ENCODE results near the gene CPN2. TPM values are rescaled to one million over a fixed set of nuclear protein-coding genes. Genes with fewer than 3 reads are reported as not detected.

The CPN2 gene
- total and polyA plus RNA-seq, 4 donors, result 20.4 to 196 (median 128) TPM

DNA sequence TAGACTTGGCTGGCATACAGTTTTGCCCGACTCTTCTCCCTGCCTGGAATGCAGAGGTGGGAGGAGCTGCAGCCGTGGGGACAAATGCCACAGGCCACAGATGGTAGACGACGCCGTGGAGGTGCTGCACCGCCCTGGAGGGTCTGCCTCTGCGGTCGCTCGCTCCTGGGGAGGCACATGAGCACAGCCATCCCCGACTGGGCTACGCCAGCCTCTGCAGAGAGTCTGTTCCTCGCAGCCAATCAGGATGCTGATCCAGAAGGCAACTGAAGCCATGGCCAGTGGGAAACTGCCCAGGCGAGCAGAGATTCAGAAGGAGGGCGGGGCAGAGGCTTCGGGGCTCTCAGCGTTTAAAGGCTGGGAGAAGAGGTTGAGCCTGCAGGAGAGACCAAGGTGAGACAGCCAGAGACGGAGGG, 30.3 kb upstream of the CPN2 start (continued):
- TF ChIP-seq, protein P1, sequence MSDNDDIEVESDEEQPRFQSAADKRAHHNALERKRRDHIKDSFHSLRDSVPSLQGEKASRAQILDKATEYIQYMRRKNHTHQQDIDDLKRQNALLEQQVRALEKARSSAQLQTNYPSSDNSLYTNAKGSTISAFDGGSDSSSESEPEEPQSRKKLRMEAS (IDR thresholded peaks at IDR 0.05), result no peak
- TF ChIP-seq GABPA (IDR thresholded peaks at IDR 0.05 in 1 of 2, conservative IDR thresholded peaks at IDR 0.05 in 1 of 2) (no peak), RXRA (IDR thresholded peaks at IDR 0.05) (no peak), NR2F2 (IDR thresholded peaks at IDR 0.05) (no peak), HNF4A (conservative IDR thresholded peaks at IDR 0.05) (no peak), EGR1 (IDR thresholded peaks at IDR 0.05; ENCODE audit: low read depth in 2 of 2) (no peak)
- TF ChIP-seq, protein P2, sequence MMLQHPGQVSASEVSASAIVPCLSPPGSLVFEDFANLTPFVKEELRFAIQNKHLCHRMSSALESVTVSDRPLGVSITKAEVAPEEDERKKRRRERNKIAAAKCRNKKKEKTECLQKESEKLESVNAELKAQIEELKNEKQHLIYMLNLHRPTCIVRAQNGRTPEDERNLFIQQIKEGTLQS (IDR thresholded peaks at IDR 0.05), result no peak

DNA sequence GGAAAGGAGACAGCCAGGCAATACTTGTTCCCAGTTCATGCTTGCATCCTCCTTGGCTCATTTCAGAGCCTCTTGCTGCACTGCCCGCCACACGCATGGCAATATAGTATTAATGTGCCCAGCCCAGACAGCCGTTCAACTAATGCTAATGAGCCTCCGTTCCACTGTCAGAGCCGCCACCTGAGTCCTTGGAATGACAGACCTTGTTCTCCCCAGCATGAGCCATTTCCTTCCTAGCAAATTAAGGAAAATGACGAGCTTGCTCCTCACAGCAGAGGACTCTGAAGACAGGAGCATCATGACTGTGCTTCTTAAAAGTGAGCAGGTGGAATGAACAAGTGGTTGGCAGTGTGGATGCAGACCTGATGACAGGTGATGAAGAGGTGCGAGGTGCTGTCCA, 29.2 kb upstream of the CPN2 start:
- no peaks in the 10 kb centered on the region for H3K36me3 ChIP-seq (ENCODE audit: control insufficient read depth in 4 of 4, insufficient read depth in 3 of 4, low read depth in 1 of 4, low read length in 3 of 4)
- H3K27me3 ChIP-seq (ENCODE audit: control insufficient read depth in 4 of 4, insufficient read depth in 4 of 4, low read length in 3 of 4), result peaks cover 0 to 2% (median 0%) of the 10 kb centered on the region in 4 donors
- 91% methylated on average over 7 of the region's 7 CpGs for WGBS
- no peaks in the 10 kb centered on the region for H3K4me1 ChIP-seq (ENCODE audit: control insufficient read depth in 4 of 4, insufficient read depth in 4 of 4, low read length in 3 of 4)
- no peak overlapping the region for H3K27ac ChIP-seq (ENCODE audit: low read depth in 1 of 2, low read length in 2 of 2)
- no peak overlapping the region for H3K9ac ChIP-seq (ENCODE audit: low read depth in 1 of 2, low read length in 2 of 2)
- no peaks in the 10 kb centered on the region for H3K9me3 ChIP-seq (ENCODE audit: control insufficient read depth in 4 of 4, low read length in 3 of 4)
- no peak for DNase-seq (ENCODE audit: low spot score)
- no peak overlapping the region for H3K4me3 ChIP-seq (ENCODE audit: low read depth in 1 of 3, low read length in 3 of 3)
- TF ChIP-seq SP1 (IDR thresholded peaks at IDR 0.05), result no peak
- TF ChIP-seq FOXA2 (IDR thresholded peaks at IDR 0.05), result no peak
- TF ChIP-seq YY1 (IDR thresholded peaks at IDR 0.05), result no peak
- TF ChIP-seq, protein P2 (IDR thresholded peaks at IDR 0.05), result no peak
- TF ChIP-seq RAD21 (IDR thresholded peaks at IDR 0.05), result no peak
- TF ChIP-seq FOXA1 (IDR thresholded peaks at IDR 0.05), result no peak
- TF ChIP-seq, protein P1 (IDR thresholded peaks at IDR 0.05), result no peak
- no peak for TF ChIP-seq EGR1 (IDR thresholded peaks at IDR 0.05; ENCODE audit: low read depth in 2 of 2)
- TF ChIP-seq, protein P3, sequence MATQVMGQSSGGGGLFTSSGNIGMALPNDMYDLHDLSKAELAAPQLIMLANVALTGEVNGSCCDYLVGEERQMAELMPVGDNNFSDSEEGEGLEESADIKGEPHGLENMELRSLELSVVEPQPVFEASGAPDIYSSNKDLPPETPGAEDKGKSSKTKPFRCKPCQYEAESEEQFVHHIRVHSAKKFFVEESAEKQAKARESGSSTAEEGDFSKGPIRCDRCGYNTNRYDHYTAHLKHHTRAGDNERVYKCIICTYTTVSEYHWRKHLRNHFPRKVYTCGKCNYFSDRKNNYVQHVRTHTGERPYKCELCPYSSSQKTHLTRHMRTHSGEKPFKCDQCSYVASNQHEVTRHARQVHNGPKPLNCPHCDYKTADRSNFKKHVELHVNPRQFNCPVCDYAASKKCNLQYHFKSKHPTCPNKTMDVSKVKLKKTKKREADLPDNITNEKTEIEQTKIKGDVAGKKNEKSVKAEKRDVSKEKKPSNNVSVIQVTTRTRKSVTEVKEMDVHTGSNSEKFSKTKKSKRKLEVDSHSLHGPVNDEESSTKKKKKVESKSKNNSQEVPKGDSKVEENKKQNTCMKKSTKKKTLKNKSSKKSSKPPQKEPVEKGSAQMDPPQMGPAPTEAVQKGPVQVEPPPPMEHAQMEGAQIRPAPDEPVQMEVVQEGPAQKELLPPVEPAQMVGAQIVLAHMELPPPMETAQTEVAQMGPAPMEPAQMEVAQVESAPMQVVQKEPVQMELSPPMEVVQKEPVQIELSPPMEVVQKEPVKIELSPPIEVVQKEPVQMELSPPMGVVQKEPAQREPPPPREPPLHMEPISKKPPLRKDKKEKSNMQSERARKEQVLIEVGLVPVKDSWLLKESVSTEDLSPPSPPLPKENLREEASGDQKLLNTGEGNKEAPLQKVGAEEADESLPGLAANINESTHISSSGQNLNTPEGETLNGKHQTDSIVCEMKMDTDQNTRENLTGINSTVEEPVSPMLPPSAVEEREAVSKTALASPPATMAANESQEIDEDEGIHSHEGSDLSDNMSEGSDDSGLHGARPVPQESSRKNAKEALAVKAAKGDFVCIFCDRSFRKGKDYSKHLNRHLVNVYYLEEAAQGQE (IDR thresholded peaks at IDR 0.05), result no peak
- TF ChIP-seq, protein P4, sequence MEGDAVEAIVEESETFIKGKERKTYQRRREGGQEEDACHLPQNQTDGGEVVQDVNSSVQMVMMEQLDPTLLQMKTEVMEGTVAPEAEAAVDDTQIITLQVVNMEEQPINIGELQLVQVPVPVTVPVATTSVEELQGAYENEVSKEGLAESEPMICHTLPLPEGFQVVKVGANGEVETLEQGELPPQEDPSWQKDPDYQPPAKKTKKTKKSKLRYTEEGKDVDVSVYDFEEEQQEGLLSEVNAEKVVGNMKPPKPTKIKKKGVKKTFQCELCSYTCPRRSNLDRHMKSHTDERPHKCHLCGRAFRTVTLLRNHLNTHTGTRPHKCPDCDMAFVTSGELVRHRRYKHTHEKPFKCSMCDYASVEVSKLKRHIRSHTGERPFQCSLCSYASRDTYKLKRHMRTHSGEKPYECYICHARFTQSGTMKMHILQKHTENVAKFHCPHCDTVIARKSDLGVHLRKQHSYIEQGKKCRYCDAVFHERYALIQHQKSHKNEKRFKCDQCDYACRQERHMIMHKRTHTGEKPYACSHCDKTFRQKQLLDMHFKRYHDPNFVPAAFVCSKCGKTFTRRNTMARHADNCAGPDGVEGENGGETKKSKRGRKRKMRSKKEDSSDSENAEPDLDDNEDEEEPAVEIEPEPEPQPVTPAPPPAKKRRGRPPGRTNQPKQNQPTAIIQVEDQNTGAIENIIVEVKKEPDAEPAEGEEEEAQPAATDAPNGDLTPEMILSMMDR (IDR thresholded peaks at IDR 0.05; ENCODE audit: low read depth, low read length, missing input control), result no peak
- no peak for TF ChIP-seq JUND (IDR thresholded peaks at IDR 0.05)
- TF ChIP-seq GABPA (IDR thresholded peaks at IDR 0.05 in 1 of 2, conservative IDR thresholded peaks at IDR 0.05 in 1 of 2), result no peak
- TF ChIP-seq, protein P5, sequence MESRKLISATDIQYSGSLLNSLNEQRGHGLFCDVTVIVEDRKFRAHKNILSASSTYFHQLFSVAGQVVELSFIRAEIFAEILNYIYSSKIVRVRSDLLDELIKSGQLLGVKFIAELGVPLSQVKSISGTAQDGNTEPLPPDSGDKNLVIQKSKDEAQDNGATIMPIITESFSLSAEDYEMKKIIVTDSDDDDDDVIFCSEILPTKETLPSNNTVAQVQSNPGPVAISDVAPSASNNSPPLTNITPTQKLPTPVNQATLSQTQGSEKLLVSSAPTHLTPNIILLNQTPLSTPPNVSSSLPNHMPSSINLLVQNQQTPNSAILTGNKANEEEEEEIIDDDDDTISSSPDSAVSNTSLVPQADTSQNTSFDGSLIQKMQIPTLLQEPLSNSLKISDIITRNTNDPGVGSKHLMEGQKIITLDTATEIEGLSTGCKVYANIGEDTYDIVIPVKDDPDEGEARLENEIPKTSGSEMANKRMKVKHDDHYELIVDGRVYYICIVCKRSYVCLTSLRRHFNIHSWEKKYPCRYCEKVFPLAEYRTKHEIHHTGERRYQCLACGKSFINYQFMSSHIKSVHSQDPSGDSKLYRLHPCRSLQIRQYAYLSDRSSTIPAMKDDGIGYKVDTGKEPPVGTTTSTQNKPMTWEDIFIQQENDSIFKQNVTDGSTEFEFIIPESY (IDR thresholded peaks at IDR 0.05), result no peak

All from liver (tissue), 9 donors.